GM23338 (cell line): ENCODE data around the gene LYRM7. TPM values are rescaled to one million over a fixed set of nuclear protein-coding genes. Genes with fewer than 3 reads are reported as not detected.

Source experiments
- ATAC-seq: fragments of 200-7000 bp; cut with Tn5 transposase; 3 replicates; pipeline ENCODE4 v1.9.1; 2020
- DNase-seq: peaks from one replicate; pipeline ENCODE4 v3.0.0-alpha.2; 2015; ENCODE audit warnings: low spot score
- H2AFZ ChIP-seq: fragments of 200-600 bp; sonication (generic); 2 replicates; pipeline ENCODE4 v1.8.0; 2016; ENCODE audit warnings: antibody characterized with exemption, mild to moderate bottlenecking, moderate library complexity
- H3F3A ChIP-seq: fragments of 200-600 bp; sonication (generic); replicated peaks from 2 replicates; pipeline ENCODE4 v1.8.0; 2017; ENCODE audit warnings: antibody characterized with exemption, mixed run types, low read depth
- H3K27ac ChIP-seq: fragments of 200-600 bp; sonication (generic); 2 replicates; pipeline ENCODE4 v1.6.1; 2016; ENCODE audit warnings: low read depth
- H3K27me3 ChIP-seq: fragments of 200-600 bp; sonication (generic); 2 replicates; pipeline ENCODE4 v1.8.0; 2016; ENCODE audit warnings: mild to moderate bottlenecking, mixed run types, moderate library complexity; ENCODE audit not compliant: insufficient read depth
- H3K36me3 ChIP-seq: fragments of 200-600 bp; sonication (generic); 2 replicates; pipeline ENCODE4 v1.8.0; 2016; ENCODE audit warnings: mild to moderate bottlenecking; ENCODE audit not compliant: insufficient read depth
- H3K4me1 ChIP-seq: fragments of 200-600 bp; sonication (generic); 2 replicates; pipeline ENCODE4 v1.8.0; 2016; ENCODE audit warnings: mild to moderate bottlenecking, moderate library complexity; ENCODE audit not compliant: insufficient read depth
- H3K4me2 ChIP-seq: fragments of 200-600 bp; sonication (generic); 2 replicates; pipeline ENCODE4 v1.7.1; 2017; ENCODE audit warnings: mixed run types
- H3K4me3 ChIP-seq: fragments of 200-600 bp; sonication (generic); 2 replicates; pipeline ENCODE4 v1.6.1; 2016; ENCODE audit warnings: mixed run types
- H3K79me2 ChIP-seq: fragments of 200-600 bp; sonication (generic); replicated peaks from 2 replicates; pipeline ENCODE4 v1.8.0; 2017; ENCODE audit warnings: mild to moderate bottlenecking; ENCODE audit not compliant: insufficient read depth
- H3K9me2 ChIP-seq: fragments of 200-600 bp; sonication (generic); 2 replicates; pipeline ENCODE4 v1.8.0; 2017; ENCODE audit not compliant: insufficient read depth
- H4K20me1 ChIP-seq: fragments of 200-600 bp; sonication (generic); replicated peaks from 2 replicates; pipeline ENCODE4 v1.8.0; 2017; ENCODE audit warnings: mild to moderate bottlenecking; ENCODE audit not compliant: insufficient read depth
- H3K27ac Mint-ChIP-seq: 2 replicates; pipeline ENCODE4 v1.8.0; 2020; ENCODE audit warnings: inconsistent platforms, mild to moderate bottlenecking, moderate library complexity, mixed read lengths
- H3K27me3 Mint-ChIP-seq: 3 replicates; pipeline ENCODE4 v1.8.0; 2022; ENCODE audit warnings: low read depth, mild to moderate bottlenecking, moderate library complexity, mixed read lengths, inconsistent platforms; ENCODE audit not compliant: insufficient read depth, poor library complexity
- H3K36me3 Mint-ChIP-seq: 3 replicates; pipeline ENCODE4 v1.8.0; 2021; ENCODE audit warnings: low read depth, mild to moderate bottlenecking, inconsistent platforms, moderate library complexity, mixed read lengths
- H3K4me1 Mint-ChIP-seq: 3 replicates; pipeline ENCODE4 v1.8.0; 2020; ENCODE audit warnings: mild to moderate bottlenecking, inconsistent platforms, mixed read lengths
- H3K4me3 Mint-ChIP-seq: 3 replicates; pipeline ENCODE4 v1.8.0; 2021; ENCODE audit warnings: moderate library complexity, mild to moderate bottlenecking, inconsistent platforms, mixed read lengths
- H3K9me3 Mint-ChIP-seq: 3 replicates; pipeline ENCODE4 v1.8.0; 2020; ENCODE audit warnings: moderate library complexity, mild to moderate bottlenecking, inconsistent platforms, mixed read lengths
- CREB1 ChIP-seq: fragments of 250-450 bp; sonication (Bioruptor Pico); IDR thresholded peaks from 2 replicates; pipeline ENCODE4 v1.5.0; 2020; ENCODE audit warnings: low read depth, mild to moderate bottlenecking, moderate library complexity
- ETS1 ChIP-seq: IDR thresholded peaks from 2 replicates; pipeline ENCODE4 v1.6.1; 2016; ENCODE audit warnings: antibody characterized with exemption
- EZH2 ChIP-seq: fragments of 200-600 bp; sonication (generic); IDR thresholded peaks from one replicate; pipeline ENCODE4 v1.8.0; 2017; ENCODE audit warnings: antibody characterized with exemption, mild to moderate bottlenecking, low read depth; ENCODE audit not compliant: unreplicated experiment
- EZH2phosphoT487 ChIP-seq: fragments of 200-600 bp; sonication (generic); IDR thresholded peaks from one replicate; pipeline ENCODE4 v1.8.1; 2018; ENCODE audit warnings: antibody characterized with exemption; ENCODE audit not compliant: unreplicated experiment
- JUNB ChIP-seq: IDR thresholded peaks from one replicate; pipeline ENCODE4 v1.6.1; 2016; ENCODE audit warnings: antibody characterized with exemption; ENCODE audit not compliant: unreplicated experiment
- NANOG ChIP-seq: IDR thresholded peaks from 2 replicates; pipeline ENCODE4 v1.6.1; 2016; ENCODE audit warnings: antibody characterized with exemption, borderline replicate concordance
- POLR2AphosphoS5 ChIP-seq: IDR thresholded peaks from 2 replicates; pipeline ENCODE4 v1.6.1; 2016; ENCODE audit warnings: antibody characterized with exemption, low read depth
- REST ChIP-seq: IDR thresholded peaks from one replicate; pipeline ENCODE4 v1.6.1; 2018; ENCODE audit warnings: antibody characterized with exemption; ENCODE audit not compliant: unreplicated experiment
- STAT1 ChIP-seq: IDR thresholded peaks from one replicate; pipeline ENCODE4 v1.6.1; 2016; ENCODE audit warnings: antibody characterized with exemption; ENCODE audit not compliant: unreplicated experiment
- ZNF114 ChIP-seq: fragments of 250-450 bp; sonication (Bioruptor Pico); IDR thresholded peaks from 2 replicates; pipeline ENCODE4 v1.5.0; 2020; ENCODE audit warnings: mild to moderate bottlenecking, moderate library complexity
- ZNF331 ChIP-seq: fragments of 250-450 bp; sonication (Bioruptor Pico); IDR thresholded peaks from 2 replicates; pipeline ENCODE4 v1.5.0; 2020; ENCODE audit warnings: low read depth, mild to moderate bottlenecking, moderate library complexity
- ZNF462 ChIP-seq: fragments of 250-450 bp; sonication (Bioruptor Pico); IDR thresholded peaks from 2 replicates; pipeline ENCODE4 v1.5.0; 2020; ENCODE audit warnings: mild to moderate bottlenecking, moderate library complexity
- polyA plus RNA-seq: library from polyadenylated mRNA; unstranded; fragments of >200 nt; fragmentation: Nextera tagmentation; extraction: Ambion mirVana; gene quantifications from 2 replicates; pipeline ENCODE4 v1.2.1, GENCODE V29; 2016
- total RNA-seq: library from RNA; depleted of rRNA; stranded (reverse); fragments of >200 nt; shearing (Covaris generic); gene quantifications from 2 replicates; pipeline ENCODE4 v1.2.3, GENCODE V29; 2014
- TF ChIP-seq, protein P1 (sequence below), 2 experiments: fragments of 200-600 bp in 1 of 2; sonication (generic) in 1 of 2; conservative IDR thresholded peaks; 2 replicates each; pipeline versions ENCODE4 v1.5.1 to v1.6.1; 2016 to 2017; ENCODE audit warnings: antibody characterized with exemption in 2 of 2, low read depth in 2 of 2, mild to moderate bottlenecking in 2 of 2, moderate library complexity in 1 of 2

The LYRM7 gene
- total and polyA plus RNA-seq, 2 experiments from 2014 or later = 11.3 to 34.8 TPM

GRCh38 chr5:131139321-131139720 lies 31.4 kb upstream of the LYRM7 start:
- Histone ChIP-seq H3K4me2 (no peak overlapping the region), H3F3A (no peaks in the 10 kb centered on the region), H3K4me1 (no peaks in the 10 kb centered on the region), H3K4me3 (no peak overlapping the region), H3K27ac (no peak overlapping the region), H3K36me3 (no peaks in the 10 kb centered on the region), H3K79me2 (no peaks in the 10 kb centered on the region), H3K9me2 (0 out of 2 replicates have a peak, but pooled peaks cover 6% of the 10 kb centered on the region), H3K27me3 (no peaks in the 10 kb centered on the region), H2AFZ (no peak overlapping the region), H4K20me1 (no peaks in the 10 kb centered on the region)
- peaks cover 11% of the 10 kb centered on the region; the same call in 1 of the 3 replicates for H3K36me3 Mint-ChIP-seq
- no peak overlapping the region for H3K27ac Mint-ChIP-seq
- TF ChIP-seq, protein P1, sequence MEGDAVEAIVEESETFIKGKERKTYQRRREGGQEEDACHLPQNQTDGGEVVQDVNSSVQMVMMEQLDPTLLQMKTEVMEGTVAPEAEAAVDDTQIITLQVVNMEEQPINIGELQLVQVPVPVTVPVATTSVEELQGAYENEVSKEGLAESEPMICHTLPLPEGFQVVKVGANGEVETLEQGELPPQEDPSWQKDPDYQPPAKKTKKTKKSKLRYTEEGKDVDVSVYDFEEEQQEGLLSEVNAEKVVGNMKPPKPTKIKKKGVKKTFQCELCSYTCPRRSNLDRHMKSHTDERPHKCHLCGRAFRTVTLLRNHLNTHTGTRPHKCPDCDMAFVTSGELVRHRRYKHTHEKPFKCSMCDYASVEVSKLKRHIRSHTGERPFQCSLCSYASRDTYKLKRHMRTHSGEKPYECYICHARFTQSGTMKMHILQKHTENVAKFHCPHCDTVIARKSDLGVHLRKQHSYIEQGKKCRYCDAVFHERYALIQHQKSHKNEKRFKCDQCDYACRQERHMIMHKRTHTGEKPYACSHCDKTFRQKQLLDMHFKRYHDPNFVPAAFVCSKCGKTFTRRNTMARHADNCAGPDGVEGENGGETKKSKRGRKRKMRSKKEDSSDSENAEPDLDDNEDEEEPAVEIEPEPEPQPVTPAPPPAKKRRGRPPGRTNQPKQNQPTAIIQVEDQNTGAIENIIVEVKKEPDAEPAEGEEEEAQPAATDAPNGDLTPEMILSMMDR (conservative IDR thresholded peaks at IDR 0.05; ENCODE audit: low read depth in 2 of 2) = no peak
- TF ChIP-seq STAT1 (no peak), ZNF331 (no peak), EZH2phosphoT487 (no peak), ETS1 (no peak), REST (no peak), NANOG (no peak), ZNF462 (CRISPR knock-in tag) (no peak), ZNF114 (CRISPR knock-in tag) (no peak), JUNB (no peak), POLR2AphosphoS5 (no peak), CREB1 (CRISPR knock-in tag) (no peak), EZH2 (no peak)
- DNase-seq = no peak
- H3K27me3 Mint-ChIP-seq = peaks cover 2% of the 10 kb centered on the region
- no peaks in the 10 kb centered on the region for H3K4me1 Mint-ChIP-seq
- peaks cover 20% of the 10 kb centered on the region for H3K9me3 Mint-ChIP-seq
- no peak overlapping the region for H3K4me3 Mint-ChIP-seq
- no peak for ATAC-seq
